Mucosa of stomach (tissue), 1 donor: Measurements from ENCODE around the gene METRN.

Source experiments
- H3K27me3 ChIP-seq: one replicate; pipeline ENCODE4 v1.7.0; 2013; ENCODE audit warnings: mild to moderate bottlenecking, low read length; ENCODE audit not compliant: control insufficient read depth, insufficient read depth
- H3K36me3 ChIP-seq: one replicate; pipeline ENCODE4 v1.7.0; 2013; ENCODE audit warnings: low read length; ENCODE audit not compliant: control insufficient read depth, insufficient read depth
- H3K4me1 ChIP-seq: one replicate; pipeline ENCODE4 v1.7.0; 2013; ENCODE audit warnings: mild to moderate bottlenecking, low read length; ENCODE audit not compliant: control insufficient read depth, insufficient read depth
- H3K4me3 ChIP-seq: one replicate; pipeline ENCODE4 v1.7.0; 2013; ENCODE audit warnings: low read length
- H3K9ac ChIP-seq: one replicate; pipeline ENCODE4 v1.7.0; 2013; ENCODE audit warnings: mild to moderate bottlenecking, low read length, moderate library complexity
- H3K9me3 ChIP-seq: one replicate; pipeline ENCODE4 v1.7.0; 2013; ENCODE audit warnings: mild to moderate bottlenecking, low read length, moderate library complexity; ENCODE audit not compliant: control insufficient read depth
- donor health status: Pancreatic carcinoma.

The METRN gene

DNA sequence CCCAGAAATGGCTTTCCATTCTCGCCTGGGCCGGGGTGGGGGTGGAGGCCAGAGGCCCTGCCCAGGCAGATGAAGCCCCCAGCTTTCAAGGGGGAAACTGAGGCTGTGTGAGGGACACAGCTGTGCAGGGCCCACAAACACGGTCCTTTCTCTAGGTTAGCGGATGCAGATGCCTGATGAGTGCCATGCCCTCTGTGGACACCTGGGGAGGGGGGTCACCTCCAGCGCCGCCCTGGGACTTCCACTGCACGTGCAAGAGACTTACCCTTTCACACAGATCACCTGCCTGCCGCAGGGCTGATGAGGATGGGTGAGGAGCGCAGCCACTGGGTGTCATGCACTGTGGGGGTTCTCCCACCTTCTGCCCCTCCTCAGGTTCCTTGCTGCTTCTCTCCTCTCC is 3.5 kb downstream of the METRN start:
- Histone ChIP-seq H3K4me3 (no peak overlapping the region), H3K27me3 (peaks cover 24% of the 10 kb centered on the region), H3K36me3 (no peaks in the 10 kb centered on the region), H3K9me3 (no peaks in the 10 kb centered on the region), H3K9ac (no peak overlapping the region), H3K4me1 (peaks cover 44% of the 10 kb centered on the region)

DNA sequence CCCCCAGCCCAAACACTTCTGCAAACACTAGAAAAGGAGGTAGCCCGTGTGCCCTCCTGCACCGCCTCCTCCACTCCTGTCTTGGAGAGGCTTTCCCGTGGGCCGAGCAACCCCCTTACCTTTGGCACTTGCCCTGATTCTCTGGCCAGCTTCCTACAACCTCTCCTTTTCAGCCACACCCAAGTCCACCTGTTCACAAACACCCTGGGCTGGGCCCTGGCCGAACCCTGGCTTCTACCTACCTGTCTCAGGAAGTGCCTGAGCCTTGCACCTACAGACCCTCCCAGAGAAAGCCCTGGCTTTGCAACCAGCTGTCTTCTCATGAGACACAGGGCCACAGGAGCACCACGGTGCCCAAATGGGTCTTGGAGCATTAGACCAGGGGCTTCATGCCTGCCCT is 4.0 kb downstream of the METRN start:
- H3K9me3 ChIP-seq: no peaks in the 10 kb centered on the region
- no peaks in the 10 kb centered on the region for H3K36me3 ChIP-seq
- peaks cover 44% of the 10 kb centered on the region for H3K4me1 ChIP-seq
- no peak overlapping the region for H3K9ac ChIP-seq
- peaks cover 21% of the 10 kb centered on the region for H3K27me3 ChIP-seq
- H3K4me3 ChIP-seq: no peak overlapping the region

DNA sequence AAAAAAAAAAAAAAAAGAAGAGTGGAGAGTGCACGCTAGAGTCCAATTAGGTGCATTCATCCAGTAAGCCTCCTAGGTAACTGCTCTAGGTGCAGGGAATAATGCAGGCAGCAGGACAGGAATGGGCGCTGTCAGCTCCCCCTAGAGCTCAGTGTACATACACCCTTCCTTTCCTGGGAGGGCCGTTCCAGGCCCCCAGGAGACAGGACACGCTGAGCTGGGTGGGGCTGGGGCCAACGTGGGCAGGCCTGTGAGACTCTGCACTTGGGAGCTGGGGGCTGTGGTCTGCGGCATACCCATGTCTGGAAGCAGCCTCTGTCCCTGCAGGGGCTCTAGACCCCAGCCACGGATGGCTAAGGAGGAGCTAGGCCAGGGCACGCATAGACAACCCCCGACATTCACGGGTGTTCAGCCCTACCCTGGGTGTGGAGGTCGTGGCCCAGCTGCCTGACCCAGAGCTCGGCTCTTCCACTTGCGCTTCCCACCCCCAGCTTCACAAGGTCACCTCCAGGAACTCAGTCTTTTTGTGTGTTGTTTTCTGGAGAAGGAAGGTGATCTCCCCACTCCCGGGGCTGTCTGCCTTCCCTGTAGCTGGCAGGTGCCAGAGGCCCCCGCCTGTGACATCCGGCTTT is 5.0 kb downstream of the METRN start:
- Histone ChIP-seq H3K9me3 (no peaks in the 10 kb centered on the region), H3K27me3 (peaks cover 16% of the 10 kb centered on the region), H3K9ac (peak overlapping the region; percentile 76), H3K4me1 (peaks cover 40% of the 10 kb centered on the region), H3K36me3 (no peaks in the 10 kb centered on the region), H3K4me3 (peak overlapping the region; percentile 56)

DNA sequence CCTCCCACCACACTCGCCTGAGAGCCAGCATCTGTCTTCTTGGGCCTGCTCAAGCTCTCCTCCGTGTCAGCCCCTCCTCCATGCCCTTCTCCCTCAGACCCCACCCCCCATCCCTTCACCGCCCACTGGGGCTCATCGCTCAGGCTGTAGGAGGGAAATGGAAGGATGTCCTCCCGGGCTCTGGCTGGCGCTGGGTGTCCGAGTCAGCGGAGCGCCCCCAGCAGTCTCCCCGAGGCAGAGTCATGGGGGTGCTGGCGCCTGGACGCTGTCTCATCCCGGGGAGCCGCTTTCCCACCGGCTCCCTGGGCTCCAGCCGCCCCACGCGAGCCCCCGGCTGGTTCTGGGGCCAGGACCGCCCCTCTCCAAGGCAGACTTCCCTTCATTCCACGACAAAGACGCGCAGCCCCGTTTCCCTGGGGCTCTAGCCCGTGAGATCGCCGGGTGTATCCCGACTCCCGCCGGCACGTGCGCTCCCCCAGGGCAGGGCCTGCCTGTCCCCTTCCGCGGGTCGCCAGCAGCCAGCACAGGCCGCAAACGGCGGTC is 5.6 kb downstream of the METRN start:
- peak overlapping the region; percentile 56 for H3K4me3 ChIP-seq
- H3K36me3 ChIP-seq: no peaks in the 10 kb centered on the region
- H3K27me3 ChIP-seq: peaks cover 22% of the 10 kb centered on the region
- H3K9ac ChIP-seq: peak overlapping the region; percentile 76
- peaks cover 40% of the 10 kb centered on the region for H3K4me1 ChIP-seq
- no peaks in the 10 kb centered on the region for H3K9me3 ChIP-seq

DNA sequence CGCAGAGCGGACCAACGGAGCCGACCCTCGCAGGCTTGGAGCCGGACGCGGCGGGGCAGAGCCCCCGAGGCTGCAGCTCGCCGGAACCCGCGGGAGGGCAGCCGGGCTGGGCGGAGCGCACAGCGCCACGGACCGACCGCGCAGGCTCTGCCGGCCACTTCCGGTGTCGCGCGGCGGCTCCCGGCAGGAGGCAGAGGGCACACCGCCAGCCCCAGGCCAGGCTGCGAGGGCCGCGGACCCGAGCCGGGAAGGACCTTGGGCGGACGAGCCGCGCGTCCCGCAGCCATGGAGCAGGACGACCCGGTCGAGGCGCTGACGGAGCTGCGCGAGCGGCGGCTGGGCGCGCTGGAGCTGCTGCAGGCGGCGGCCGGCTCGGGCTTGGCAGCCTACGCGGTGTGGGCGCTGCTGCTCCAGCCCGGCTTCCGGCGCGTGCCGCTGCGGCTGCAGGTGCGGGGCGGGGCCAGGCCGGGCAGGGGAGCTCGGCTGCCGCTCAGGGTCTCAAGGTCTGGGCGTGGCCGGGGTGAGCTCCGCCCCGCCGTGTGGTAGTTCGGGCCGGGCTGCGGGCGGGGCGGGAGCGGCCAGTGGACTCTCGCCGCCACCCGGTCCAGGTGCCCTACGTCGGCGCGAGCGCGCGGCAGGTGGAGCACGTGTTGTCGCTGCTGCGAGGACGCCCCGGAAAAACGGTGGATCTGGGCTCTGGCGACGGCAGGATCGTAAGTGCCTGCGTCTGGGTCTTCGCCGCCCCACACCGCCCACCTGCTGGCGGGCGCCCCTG is 6.3 kb downstream of the METRN start, which contains the start of gene ANTKMT:
TSS of gene ANTKMT (plus strand) at position 157 of the 775 bp plus-strand sequence. CDS start at position 286, 129 bp downstream.
- no peaks in the 10 kb centered on the region for H3K9me3 ChIP-seq
- H3K4me3 ChIP-seq: peak within 1 kb of the TSS; percentile 56
- peaks cover 22% of the 10 kb centered on the region for H3K27me3 ChIP-seq
- H3K36me3 ChIP-seq: no peaks in the 10 kb centered on the region
- H3K4me1 ChIP-seq: peaks cover 40% of the 10 kb centered on the region
- peak within 1 kb of the TSS; percentile 76 for H3K9ac ChIP-seq

DNA sequence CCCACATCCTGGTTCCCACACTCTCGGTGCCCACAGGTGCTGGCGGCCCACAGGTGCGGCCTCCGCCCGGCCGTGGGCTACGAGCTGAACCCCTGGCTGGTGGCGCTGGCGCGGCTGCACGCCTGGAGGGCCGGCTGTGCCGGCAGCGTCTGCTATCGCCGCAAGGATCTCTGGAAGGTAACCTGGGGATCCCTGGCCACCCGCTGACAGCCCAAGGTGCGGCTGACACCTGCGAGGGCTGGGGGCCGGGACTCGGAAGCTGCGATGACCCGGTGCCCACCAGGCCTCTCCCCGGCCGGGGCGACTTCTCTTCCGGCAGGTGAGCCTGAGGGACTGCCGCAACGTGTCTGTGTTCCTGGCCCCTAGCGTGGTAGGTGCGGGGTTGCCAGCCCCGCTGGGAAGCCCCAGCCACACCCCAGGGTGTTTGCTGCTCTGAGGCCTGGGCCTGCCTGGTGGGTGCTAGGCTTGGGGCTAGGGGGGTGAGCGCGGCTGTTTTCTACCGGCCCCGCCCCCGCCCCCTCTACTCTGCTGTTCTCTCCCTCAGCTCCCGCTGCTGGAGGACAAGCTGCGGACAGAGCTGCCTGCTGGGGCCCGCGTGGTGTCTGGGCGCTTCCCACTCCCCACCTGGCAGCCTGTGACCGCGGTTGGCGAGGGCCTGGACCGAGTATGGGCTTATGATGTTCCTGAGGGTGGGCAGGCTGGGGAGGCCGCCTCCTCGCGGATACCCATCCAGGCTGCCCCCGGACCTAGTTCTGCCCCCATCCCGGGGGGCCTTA is 7.0 kb downstream of the METRN start:
- peaks cover 37% of the 10 kb centered on the region for H3K4me1 ChIP-seq
- H3K9me3 ChIP-seq: no peaks in the 10 kb centered on the region
- peak overlapping the region; percentile 56 for H3K4me3 ChIP-seq
- no peaks in the 10 kb centered on the region for H3K36me3 ChIP-seq
- peaks cover 19% of the 10 kb centered on the region for H3K27me3 ChIP-seq
- no peak overlapping the region for H3K9ac ChIP-seq

DNA sequence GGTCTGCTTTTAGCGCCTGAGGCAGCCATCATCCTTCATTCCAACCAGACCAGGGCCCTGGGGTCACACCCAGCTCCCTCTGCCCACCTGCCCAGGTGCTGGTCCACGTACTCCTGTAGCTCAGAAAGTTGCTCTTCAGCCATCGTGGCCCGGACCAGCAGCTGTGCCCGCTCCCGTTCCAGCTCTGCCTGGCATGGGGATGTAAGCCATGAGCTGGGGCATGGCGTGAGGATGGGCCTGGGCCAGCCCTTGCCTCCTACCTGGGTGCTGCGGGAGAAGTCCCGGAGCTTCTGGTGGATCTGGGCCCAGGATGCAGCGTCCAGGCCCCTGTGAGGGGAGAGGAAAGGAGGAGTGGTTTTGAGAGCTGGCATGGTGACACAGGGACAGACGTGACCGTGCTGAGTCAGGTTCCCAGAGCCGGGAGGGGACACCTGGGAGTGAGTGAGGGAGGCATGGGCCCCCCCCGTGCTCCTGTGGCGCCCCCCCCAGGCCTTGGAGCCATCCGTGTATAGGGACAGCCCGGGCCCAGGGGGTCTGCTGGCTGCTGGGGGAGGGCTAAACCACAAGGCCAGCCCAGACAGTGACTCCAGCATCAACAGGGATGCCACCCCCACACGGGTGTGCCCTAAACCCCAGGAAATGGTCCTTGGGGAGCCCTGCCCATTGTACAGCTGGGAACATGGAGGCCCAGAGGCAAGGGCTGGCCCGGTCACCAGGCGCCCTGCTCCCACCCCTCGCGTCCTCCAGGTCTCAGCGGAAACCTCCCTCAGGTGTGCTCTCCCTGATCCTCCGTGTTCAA is 8.1 kb downstream of the METRN start:
- no peak overlapping the region for H3K9ac ChIP-seq
- no peaks in the 10 kb centered on the region for H3K9me3 ChIP-seq
- H3K27me3 ChIP-seq: peaks cover 19% of the 10 kb centered on the region
- peaks cover 44% of the 10 kb centered on the region for H3K4me1 ChIP-seq
- no peaks in the 10 kb centered on the region for H3K36me3 ChIP-seq
- no peak overlapping the region for H3K4me3 ChIP-seq

DNA sequence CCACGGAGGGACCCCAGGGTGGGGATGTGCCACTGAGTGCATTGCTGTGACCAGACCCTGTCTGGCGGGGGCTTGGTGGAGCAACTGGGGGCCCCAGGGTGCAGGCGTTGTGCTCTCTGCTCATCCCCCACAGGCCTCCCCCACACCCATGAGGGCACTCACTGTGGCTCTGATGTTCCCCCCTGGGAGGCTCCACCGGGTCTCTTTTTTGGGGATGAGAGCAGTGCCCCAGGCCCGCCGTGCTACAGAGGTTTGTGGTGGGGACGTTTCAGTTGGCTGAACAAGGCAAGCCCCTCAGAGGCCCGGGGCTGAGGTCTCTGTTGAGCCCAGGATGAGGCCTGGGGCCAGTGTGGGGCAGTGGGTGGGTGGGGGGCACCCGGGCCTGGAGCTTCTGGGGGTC is 8.8 kb downstream of the METRN start:
- Histone ChIP-seq H3K4me1 (peaks cover 42% of the 10 kb centered on the region), H3K4me3 (no peak overlapping the region), H3K27me3 (peaks cover 19% of the 10 kb centered on the region), H3K9ac (no peak overlapping the region), H3K9me3 (no peaks in the 10 kb centered on the region), H3K36me3 (no peaks in the 10 kb centered on the region)

DNA sequence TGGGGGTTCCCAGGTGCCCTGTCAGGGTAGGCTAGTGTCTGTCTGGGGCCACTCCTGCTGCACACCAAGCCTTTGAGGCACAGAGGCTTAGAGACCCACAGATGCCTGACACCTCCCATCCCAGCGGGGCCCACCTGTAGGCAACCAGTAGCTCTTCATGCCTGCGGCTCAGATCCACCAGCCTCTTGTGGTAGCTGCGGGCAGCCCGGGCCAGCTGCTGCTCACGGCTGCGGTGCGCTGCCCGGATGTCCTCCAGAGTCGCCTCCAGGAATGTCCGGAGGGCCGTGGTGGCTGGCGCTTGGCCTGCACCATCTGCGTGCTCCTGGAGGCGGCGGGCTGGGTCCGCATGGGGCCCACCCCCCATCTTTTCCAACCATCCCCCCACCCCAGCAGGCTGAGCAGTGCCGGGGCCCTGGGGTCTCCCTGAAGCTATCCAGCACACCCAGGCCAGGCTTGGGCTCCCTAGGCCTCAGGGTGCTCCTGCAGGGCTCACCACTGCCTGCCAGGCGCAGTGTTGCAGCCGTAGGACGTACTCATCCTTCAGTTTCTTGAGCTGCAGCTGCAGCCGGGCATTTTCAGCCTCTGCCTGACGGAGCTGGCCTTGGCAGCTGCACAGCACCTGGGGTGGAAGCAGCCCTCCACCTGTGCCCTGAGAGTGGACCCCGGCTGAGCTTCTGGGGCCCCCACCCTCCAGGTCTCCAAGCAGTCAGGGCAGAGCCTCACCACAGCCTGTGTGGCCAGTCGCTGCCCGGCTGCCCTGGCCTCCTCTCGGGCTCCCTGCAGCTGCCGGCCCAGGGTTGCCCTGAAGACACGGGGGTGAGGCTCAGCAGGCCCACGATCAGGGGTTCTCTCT is 9.5 kb downstream of the METRN start:
- Histone ChIP-seq H3K4me1 (peaks cover 35% of the 10 kb centered on the region), H3K27me3 (peaks cover 19% of the 10 kb centered on the region), H3K4me3 (no peak overlapping the region), H3K9me3 (no peaks in the 10 kb centered on the region), H3K9ac (no peak overlapping the region), H3K36me3 (no peaks in the 10 kb centered on the region)

DNA sequence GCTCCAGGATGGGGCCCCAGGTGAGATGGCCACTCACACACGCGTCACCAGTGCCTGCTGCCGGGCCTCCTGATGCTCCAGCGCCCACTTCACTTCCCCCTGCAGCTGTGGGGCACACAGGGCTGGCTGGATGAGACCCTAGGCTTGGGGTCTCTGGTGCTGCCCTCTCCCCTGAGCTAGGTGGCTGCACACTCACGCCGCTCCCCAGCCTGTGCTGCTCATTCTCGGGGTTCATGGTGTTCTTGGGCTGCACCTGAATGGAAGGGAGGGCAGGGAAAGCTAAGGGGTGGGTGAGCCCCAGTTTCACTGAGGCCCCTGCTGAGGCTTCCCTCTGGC is 10.1 kb downstream of the METRN start:
- peaks cover 29% of the 10 kb centered on the region for H3K4me1 ChIP-seq
- peaks cover 19% of the 10 kb centered on the region for H3K27me3 ChIP-seq
- H3K36me3 ChIP-seq: no peaks in the 10 kb centered on the region
- H3K4me3 ChIP-seq: no peak overlapping the region
- H3K9ac ChIP-seq: no peak overlapping the region
- H3K9me3 ChIP-seq: no peaks in the 10 kb centered on the region
